ENCODE measurements around the gene NYNRIN. TPM values are rescaled to one million over a fixed set of nuclear protein-coding genes. Genes with fewer than 3 reads are reported as not detected.

NYNRIN gene
- total and polyA plus RNA-seq, 2 donors (not counting 3 experiments of a cell fraction or from before 2014, with no cell fraction given): 37.2 to 42.8 TPM

GRCh38 chr14:24356208-24356607 is 42.6 kb upstream of the NYNRIN start:
- POLR2A ChIA-PET: no interaction called here
- no peak for DNase-seq (ENCODE audit: low read depth, low spot score)
- H3K9ac ChIP-seq (replicated peaks; ENCODE audit: extremely low read depth, insufficient read depth, low read length): no peak overlapping the region
- dilution Hi-C loops (cut with MboI; ENCODE audit: extremely low pct_ligation_motif_present, low sequenced_read_pairs): no loop called here
- BruUV-seq (replicated peaks): no TSS peak
- H3K9me3 ChIP-seq (replicated peaks; ENCODE audit: control insufficient read depth, insufficient read depth, low read length): no peaks in the 10 kb centered on the region
- peaks cover 15 to 16% of the 10 kb centered on the region in 2 experiments for H3K27me3 ChIP-seq (ENCODE audit: control insufficient read depth in 2 of 2, insufficient read depth in 2 of 2, low read length in 2 of 2)
- no peak overlapping the region for H3K4me2 ChIP-seq (ENCODE audit: insufficient read depth, low read length)
- no peaks in the 10 kb centered on the region for H4K20me1 ChIP-seq (replicated peaks; ENCODE audit: control insufficient read depth, extremely low read depth, insufficient read depth, low read length)
- CTCF ChIA-PET: interaction anchor here (0.7 to 8.1 kb wide), 4 partner anchors 9 to 316 kb away, joined by 3 to 52 read pairs (median 4); no protein-coding TSS in a partner anchor
- H3K27ac ChIP-seq (ENCODE audit: insufficient read depth, low read depth, low read length): no peak overlapping the region
- no peak overlapping the region for H3K4me3 ChIP-seq (replicated peaks in 1 of 3; ENCODE audit: insufficient read depth in 1 of 3, low read depth in 1 of 3, low read length in 3 of 3)
- intact Hi-C loops (cut with micrococcal nuclease): no loop called here
- H3K9me1 ChIP-seq (replicated peaks; ENCODE audit: control insufficient read depth, extremely low read depth, insufficient read depth, low read length): no peaks in the 10 kb centered on the region
- no peak overlapping the region for H2AFZ ChIP-seq (ENCODE audit: low read depth, low read length)
- H3K36me3 ChIP-seq (ENCODE audit: control insufficient read depth in 2 of 2, extremely low read depth in 1 of 2, insufficient read depth in 2 of 2, low read length in 2 of 2): no peaks in the 10 kb centered on the region
- TF ChIP-seq JUN (IDR thresholded peaks at IDR 0.05; ENCODE audit: borderline replicate concordance, insufficient read depth, insufficient read length, low read depth) (no peak), GATA2 (IDR thresholded peaks at IDR 0.05; ENCODE audit: insufficient read depth, insufficient read length, low read depth, low read length) (no peak), POLR2A (IDR thresholded peaks at IDR 0.05; ENCODE audit: low read depth, low read length) (no peak), CTCF (IDR thresholded peaks at IDR 0.05; ENCODE audit: extremely low read depth in 1 of 2, insufficient read depth in 1 of 2, low read depth in 1 of 2, low read length in 2 of 2) (no peak), POLR2AphosphoS5 (IDR thresholded peaks at IDR 0.05; ENCODE audit: insufficient read depth, low read depth, low read length) (no peak), MYC (IDR thresholded peaks at IDR 0.05; ENCODE audit: low read depth, low read length) (no peak), EZH2 (IDR thresholded peaks at IDR 0.05; ENCODE audit: borderline replicate concordance, low read depth, low read length, severe bottlenecking) (no peak), MAX (IDR thresholded peaks at IDR 0.05; ENCODE audit: insufficient read depth, insufficient read length) (no peak), FOS (IDR thresholded peaks at IDR 0.05; ENCODE audit: borderline replicate concordance, insufficient read depth, low read length) (no peak)
- no peak for FAIRE-seq
- no peaks in the 10 kb centered on the region for H3K4me1 ChIP-seq (ENCODE audit: control insufficient read depth, extremely low read depth, insufficient read depth, low read length)
- no peaks in the 10 kb centered on the region for H3K79me2 ChIP-seq (ENCODE audit: control insufficient read depth, insufficient read depth, low read length)

Data from endothelial cell of umbilical vein (primary cell).